ENCODE measurements around the gene FBXO2. TPM values are rescaled to one million over a fixed set of nuclear protein-coding genes. Genes with fewer than 3 reads are reported as not detected.

Gene FBXO2
- total and polyA plus RNA-seq, 10 of the 15 experiments (the other 5 are each of a cell fraction or from before 2014, with no cell fraction given) = 0.06 to 0.41 (median 0.18) TPM; not detected in 4

DNA sequence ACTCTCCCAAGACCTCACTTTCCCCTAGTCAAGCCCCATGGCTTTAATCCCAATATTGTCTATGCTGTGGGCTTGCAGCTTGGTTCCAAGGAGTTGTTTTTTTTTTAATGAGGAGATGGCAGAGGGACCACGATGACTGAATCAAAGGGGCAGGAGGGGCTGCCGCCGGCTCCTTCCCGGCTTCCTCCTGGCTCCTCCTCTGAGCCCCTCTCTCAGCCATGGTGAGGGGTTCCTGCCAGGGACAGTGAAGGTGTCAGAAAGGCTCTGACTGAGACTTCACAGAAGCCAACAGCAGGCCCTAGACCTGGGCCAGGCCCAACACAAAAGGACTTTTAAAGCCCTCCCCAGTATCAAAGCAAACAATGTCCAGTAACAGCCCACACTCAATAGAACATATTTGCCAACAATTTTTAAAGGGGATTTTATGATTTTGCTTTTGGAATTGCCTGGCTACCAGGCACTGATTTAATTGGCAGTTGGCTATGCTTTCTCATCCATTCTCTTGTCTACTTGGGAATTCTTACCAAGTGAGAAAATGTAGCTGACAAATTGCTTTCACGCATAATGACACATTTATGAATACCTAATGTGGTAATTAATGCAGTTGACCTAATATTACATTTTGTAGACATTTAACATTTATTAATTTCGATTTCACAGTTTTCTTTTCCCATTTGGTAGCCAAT, 54.2 kb downstream of the FBXO2 start:
- H3K27ac ChIP-seq (ENCODE audit: control insufficient read depth, insufficient read depth) = no peak overlapping the region
- FAIRE-seq (no peak), ATAC-seq (no peak), DNase-seq (ENCODE audit: low read depth, low spot score) (no peak)
- ChIA-PET CTCF (no interaction called here), POLR2A (no interaction called here), RAD21 (ENCODE audit: unreplicated experiment) (no interaction called here), SMC1A (ENCODE audit: uncharacterized antibody, unreplicated experiment) (no interaction called here)
- no peak overlapping the region for H3K9ac ChIP-seq (ENCODE audit: control insufficient read depth, insufficient read depth, low read length)
- in situ Hi-C loops (cut with MboI) = no loop called here
- H3K4me3 ChIP-seq = no peak overlapping the region
- H3K79me2 ChIP-seq (ENCODE audit: control insufficient read depth, insufficient read depth, low read length) = no peaks in the 10 kb centered on the region
- WGBS (ENCODE audit: insufficient coverage, insufficient replicate concordance, low lambda C conversion rate, missing lambda C conversion rate) = 34% methylated on average over 6 of the region's 6 CpGs
- no peaks in the 10 kb centered on the region for H3K9me3 ChIP-seq (replicated peaks; ENCODE audit: control insufficient read depth, insufficient read depth, low read length)
- no peak overlapping the region for H3K4me2 ChIP-seq (ENCODE audit: control insufficient read depth, insufficient read depth)
- TF ChIP-seq RB1 (IDR thresholded peaks at IDR 0.05; ENCODE audit: borderline replicate concordance) (no peak), YY1 (IDR thresholded peaks at IDR 0.05; ENCODE audit: low read depth, low read length) (no peak), JUND (IDR thresholded peaks at IDR 0.05; ENCODE audit: low read depth, low read length) (no peak), MEF2A (IDR thresholded peaks at IDR 0.05; ENCODE audit: insufficient read depth, low read depth, low read length) (no peak), LARP7 (IDR thresholded peaks at IDR 0.05) (no peak), SMAD1 (IDR thresholded peaks at IDR 0.05; ENCODE audit: low read depth, partially characterized antibody) (no peak), RFX5 (IDR thresholded peaks at IDR 0.05; ENCODE audit: low read depth, low read length) (no peak), ZZZ3 (IDR thresholded peaks at IDR 0.05; ENCODE audit: control insufficient read depth, insufficient read length, low read depth) (no peak), HSF1 (IDR thresholded peaks at IDR 0.05; ENCODE audit: low read depth, low read length) (no peak)
- no peaks in the 10 kb centered on the region for H3K36me3 ChIP-seq (ENCODE audit: control insufficient read depth in 2 of 2, insufficient read depth in 2 of 2, low read length in 1 of 2)
- peaks cover 0 to 3% of the 10 kb centered on the region in 2 experiments; a peak in 1 of 4 replicates for H3K27me3 ChIP-seq (replicated peaks in 1 of 2; ENCODE audit: control insufficient read depth in 2 of 2, insufficient read depth in 2 of 2, low read length in 1 of 2)
- no peak overlapping the region for H2AFZ ChIP-seq (ENCODE audit: control insufficient read depth, low read depth, low read length)
- intact Hi-C loops (cut with micrococcal nuclease; ENCODE audit: unreplicated experiment) = no loop called here
- no peaks in the 10 kb centered on the region for H4K20me1 ChIP-seq (ENCODE audit: control insufficient read depth, insufficient read depth)
- no TSS peak for BruUV-seq (replicated peaks)
- H3K4me1 ChIP-seq (ENCODE audit: control insufficient read depth, insufficient read depth, low read length) = no peaks in the 10 kb centered on the region

Data from GM12878 (cell line).